H9 (cell line): Measurements from ENCODE around the gene FAM20A. TPM values are rescaled to one million over a fixed set of nuclear protein-coding genes. Genes with fewer than 3 reads are reported as not detected.
A peak's percentile ranks its signal among the peaks of the same experiment; 100 is the strongest.
"Not testable (repeated sequence)": the region's sequence is repeated elsewhere in the genome, so short reads cannot be mapped to it uniquely, and the experiment has no call there.

ENCODE experiments used
- DNase-seq: peaks from one replicate; pipeline ENCODE4 v3.0.0-alpha.2; 2017
- H2AFZ ChIP-seq: one replicate; pipeline ENCODE4 v1.6.1; 2013; ENCODE audit warnings: mild to moderate bottlenecking, low read length, control low read depth, moderate library complexity
- H2AK5ac ChIP-seq: 2 replicates; pipeline ENCODE4 v1.6.1; 2013; ENCODE audit warnings: low read length, control low read depth, mixed read lengths; ENCODE audit not compliant: insufficient read length
- H2BK120ac ChIP-seq: one replicate; pipeline ENCODE4 v1.6.1; 2013; ENCODE audit warnings: low read depth, mild to moderate bottlenecking, low read length, control low read depth, inconsistent platforms; ENCODE audit not compliant: poor library complexity, severe bottlenecking
- H2BK12ac ChIP-seq: 2 replicates; pipeline ENCODE4 v1.6.1; 2013; ENCODE audit warnings: low read length, control low read depth, mixed read lengths, low read depth; ENCODE audit not compliant: insufficient read length
- H2BK15ac ChIP-seq: 2 replicates; pipeline ENCODE4 v1.6.1; 2013; ENCODE audit warnings: low read depth, low read length, control low read depth
- H2BK20ac ChIP-seq: one replicate; pipeline ENCODE4 v1.6.1; 2013; ENCODE audit warnings: low read depth, mild to moderate bottlenecking, low read length, control low read depth, inconsistent platforms; ENCODE audit not compliant: poor library complexity, severe bottlenecking
- H2BK5ac ChIP-seq: 2 replicates; pipeline ENCODE4 v1.6.1; 2013; ENCODE audit warnings: low read length, control low read depth, mixed read lengths; ENCODE audit not compliant: insufficient read length
- H3K14ac ChIP-seq: 2 replicates; pipeline ENCODE4 v1.6.1; 2013; ENCODE audit warnings: low read length, control low read depth; ENCODE audit not compliant: insufficient read depth
- H3K18ac ChIP-seq: 2 replicates; pipeline ENCODE4 v1.6.1; 2013; ENCODE audit warnings: low read depth, mild to moderate bottlenecking, mixed read lengths, low read length, control low read depth; ENCODE audit not compliant: insufficient read length
- H3K23ac ChIP-seq: 2 replicates; pipeline ENCODE4 v1.6.1; 2013; ENCODE audit warnings: low read length, control low read depth, mixed read lengths, low read depth; ENCODE audit not compliant: insufficient read length
- H3K23me2 ChIP-seq: 2 replicates; pipeline ENCODE4 v1.6.1; 2013; ENCODE audit warnings: low read depth, mild to moderate bottlenecking, mixed read lengths, low read length, control low read depth; ENCODE audit not compliant: insufficient read length, poor library complexity, severe bottlenecking
- H3K27ac ChIP-seq: 2 replicates; pipeline ENCODE4 v1.5.1; 2013; ENCODE audit warnings: low read length, control low read depth, mixed read lengths, low read depth; ENCODE audit not compliant: insufficient read length
- H3K27me3 ChIP-seq: 2 replicates; pipeline ENCODE4 v1.6.1; 2013; ENCODE audit warnings: low read length, control low read depth, inconsistent platforms; ENCODE audit not compliant: insufficient read depth
- H3K4ac ChIP-seq: 2 replicates; pipeline ENCODE4 v1.6.1; 2013; ENCODE audit warnings: low read depth, mild to moderate bottlenecking, control low read depth, inconsistent platforms, low read length, moderate library complexity
- H3K4me1 ChIP-seq: 2 replicates; pipeline ENCODE4 v1.6.1; 2013; ENCODE audit warnings: low read length, control low read depth, inconsistent platforms; ENCODE audit not compliant: insufficient read depth
- H3K4me2 ChIP-seq: 2 replicates; pipeline ENCODE4 v1.6.1; 2013; ENCODE audit warnings: low read length, control low read depth, mixed read lengths; ENCODE audit not compliant: insufficient read length, insufficient read depth
- H3K56ac ChIP-seq: 2 replicates; pipeline ENCODE4 v1.6.1; 2013; ENCODE audit warnings: low read depth, mild to moderate bottlenecking, mixed read lengths, low read length, control low read depth; ENCODE audit not compliant: insufficient read length
- H3K79me1 ChIP-seq: 2 replicates; pipeline ENCODE4 v1.6.1; 2013; ENCODE audit warnings: low read depth, mild to moderate bottlenecking, moderate library complexity, low read length, control low read depth, inconsistent platforms; ENCODE audit not compliant: insufficient read depth, poor library complexity, severe bottlenecking
- H3K79me2 ChIP-seq: 2 replicates; pipeline ENCODE4 v1.6.1; 2013; ENCODE audit warnings: low read length, control low read depth, inconsistent platforms; ENCODE audit not compliant: insufficient read depth
- H3K9ac ChIP-seq: 2 replicates; pipeline ENCODE4 v1.6.1; 2013; ENCODE audit warnings: low read length, control low read depth, mixed read lengths; ENCODE audit not compliant: insufficient read length; ENCODE audit errors: extremely low read depth
- H3K9me3 ChIP-seq: one replicate; pipeline ENCODE4 v1.6.1; 2013; ENCODE audit warnings: low read depth, low read length, inconsistent platforms; ENCODE audit not compliant: control insufficient read depth
- H3T11ph ChIP-seq: one replicate; pipeline ENCODE4 v1.6.1; 2013; ENCODE audit warnings: mild to moderate bottlenecking, low read length, control low read depth, inconsistent platforms
- H4K20me1 ChIP-seq: one replicate; pipeline ENCODE4 v1.6.1; 2013; ENCODE audit not compliant: control insufficient read depth, insufficient read length, insufficient read depth
- H4K5ac ChIP-seq: 2 replicates; pipeline ENCODE4 v1.6.1; 2013; ENCODE audit warnings: low read depth, mild to moderate bottlenecking, mixed read lengths, low read length, control low read depth; ENCODE audit not compliant: insufficient read length
- H4K8ac ChIP-seq: replicated peaks from 2 replicates; pipeline ENCODE4 v1.6.1; 2013; ENCODE audit warnings: low read length, control low read depth, mixed read lengths, low read depth; ENCODE audit not compliant: insufficient read length
- H4K91ac ChIP-seq: 2 replicates; pipeline ENCODE4 v1.6.1; 2013; ENCODE audit warnings: low read depth, mild to moderate bottlenecking, moderate library complexity, mixed read lengths, low read length, control low read depth; ENCODE audit not compliant: insufficient read length
- H3K27ac Mint-ChIP-seq, 3 experiments: 2 replicates in 2 of 3; 3 replicates in 1 of 3; pipeline ENCODE4 v1.8.0; 2020 to 2021; ENCODE audit warnings: mixed read lengths in 3 of 3, mild to moderate bottlenecking in 1 of 3, moderate library complexity in 1 of 3
- H3K27me3 Mint-ChIP-seq: 2 replicates; pipeline ENCODE4 v1.8.0; 2021; ENCODE audit warnings: low read depth, mild to moderate bottlenecking, moderate library complexity, mixed read lengths
- H3K36me3 Mint-ChIP-seq, 3 experiments: 2 replicates in 2 of 3; 3 replicates in 1 of 3; pipeline ENCODE4 v1.8.0; 2020 to 2021; ENCODE audit warnings: low read depth in 3 of 3, mixed read lengths in 3 of 3; ENCODE audit not compliant: insufficient read depth in 1 of 3
- H3K4me1 Mint-ChIP-seq, 2 experiments: 2 replicates each; pipeline ENCODE4 v1.8.0; 2020; ENCODE audit warnings: mixed read lengths in 2 of 2
- H3K4me3 Mint-ChIP-seq, 2 experiments: 2 replicates in 1 of 2; 3 replicates in 1 of 2; pipeline ENCODE4 v1.8.0; 2020 to 2021; ENCODE audit warnings: mild to moderate bottlenecking in 2 of 2, mixed read lengths in 2 of 2, moderate library complexity in 1 of 2
- H3K9me3 Mint-ChIP-seq, 2 experiments: 2 replicates in 1 of 2; 3 replicates in 1 of 2; pipeline ENCODE4 v1.8.0; 2020; ENCODE audit warnings: mild to moderate bottlenecking in 2 of 2, mixed read lengths in 2 of 2, moderate library complexity in 1 of 2
- WGBS: extraction: QIAGEN DNeasy Blood & Tissue Kit; methylation state at CpG from one replicate; pipeline ENCODE4 v1.1.7; 2013; ENCODE audit warnings: missing lambda C conversion rate, low lambda C conversion rate, mixed read lengths; ENCODE audit not compliant: insufficient read length; ENCODE audit errors: extremely low coverage; 5-methylcytosine and 5-hydroxymethylcytosine counted together
- total RNA-seq: library from RNA; stranded (reverse); gene quantifications from 2 replicates; pipeline ENCODE4 v1.2.1, GENCODE V29; 2021
- TF ChIP-seq, protein P1 (sequence below): fragments of 200-600 bp; sonication (generic); conservative IDR thresholded peaks from 3 replicates; pipeline ENCODE4 v1.8.0; 2021; ENCODE audit warnings: antibody characterized with exemption, mild to moderate bottlenecking

Gene FAM20A
- total RNA-seq, 1 experiment from 2014 or later = 34.4 TPM

DNA sequence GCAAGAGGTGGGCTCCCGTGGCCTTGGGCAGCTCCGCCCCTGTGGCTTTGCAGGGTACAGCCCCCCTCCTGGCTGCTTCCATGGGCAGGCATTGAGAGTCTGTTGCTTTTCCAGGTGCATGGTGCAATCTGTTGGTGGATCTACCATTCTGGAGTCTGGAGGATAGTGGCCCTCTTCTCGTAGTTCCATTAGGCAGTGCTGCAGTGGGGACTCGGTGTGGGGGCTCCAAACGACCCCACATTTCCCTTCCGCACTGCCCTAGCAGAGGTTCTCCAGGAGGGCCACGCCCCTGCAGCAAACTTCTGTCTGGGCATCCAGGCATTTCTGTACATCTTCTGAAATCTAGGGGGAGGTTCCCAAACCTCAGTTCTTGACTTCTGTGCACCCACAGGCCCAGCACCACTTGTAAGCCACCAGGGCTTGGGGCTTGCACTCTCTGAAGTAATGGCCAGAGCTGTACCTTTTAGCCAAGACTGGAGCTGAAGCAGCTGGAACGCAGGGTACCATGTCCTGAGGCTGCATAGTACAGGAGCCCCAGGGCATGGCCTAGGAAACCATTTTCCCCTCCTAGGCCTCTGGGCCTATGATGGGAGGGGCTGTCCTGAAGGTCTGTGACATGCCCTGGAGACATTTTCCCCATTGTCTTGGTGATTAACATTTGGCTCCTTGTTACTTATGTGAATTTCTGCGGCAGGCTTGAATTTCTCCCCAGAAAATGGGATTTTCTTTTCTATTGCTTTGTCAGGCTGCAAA is 82.9 kb downstream of the FAM20A start:
- Histone ChIP-seq H2BK15ac (no peak overlapping the region), H3K4ac (no peak overlapping the region), H3K18ac (no peak overlapping the region), H2BK12ac (no peak overlapping the region), H3K4me1 (no peaks in the 10 kb centered on the region), H3K23ac (no peak overlapping the region), H3K79me1 (peaks cover 11% of the 10 kb centered on the region), H4K91ac (no peak overlapping the region), H2AK5ac (no peak overlapping the region), H3K79me2 (peaks cover 14% of the 10 kb centered on the region; the same call in 1 of the 2 replicates), H3K9ac (no peak overlapping the region), H2BK20ac (no peak overlapping the region), H3T11ph (no peak overlapping the region), H4K20me1 (no peaks in the 10 kb centered on the region), H3K27me3 (no peaks in the 10 kb centered on the region), H2BK5ac (no peak overlapping the region), H3K56ac (no peak overlapping the region), H3K9me3 (peaks cover 12% of the 10 kb centered on the region), H3K27ac (no peak overlapping the region), H4K8ac (no peak overlapping the region), H4K5ac (no peak overlapping the region), H3K14ac (no peak overlapping the region), H3K23me2 (peaks cover under 1% of the 10 kb centered on the region), H2BK120ac (no peak overlapping the region), H2AFZ (no peak overlapping the region), H3K4me2 (no peak overlapping the region)
- peaks cover 47 to 72% (median 67%) of the 10 kb centered on the region in 3 experiments for H3K36me3 Mint-ChIP-seq
- H3K9me3 Mint-ChIP-seq = peaks cover 16 to 17% of the 10 kb centered on the region in 2 experiments
- no peak overlapping the region for H3K4me3 Mint-ChIP-seq
- peaks cover 21% of the 10 kb centered on the region in 2 experiments for H3K4me1 Mint-ChIP-seq
- peak; percentile 51 for DNase-seq
- H3K27ac Mint-ChIP-seq = no peak overlapping the region; a peak in 1 of 7 replicates
- TF ChIP-seq, protein P1, sequence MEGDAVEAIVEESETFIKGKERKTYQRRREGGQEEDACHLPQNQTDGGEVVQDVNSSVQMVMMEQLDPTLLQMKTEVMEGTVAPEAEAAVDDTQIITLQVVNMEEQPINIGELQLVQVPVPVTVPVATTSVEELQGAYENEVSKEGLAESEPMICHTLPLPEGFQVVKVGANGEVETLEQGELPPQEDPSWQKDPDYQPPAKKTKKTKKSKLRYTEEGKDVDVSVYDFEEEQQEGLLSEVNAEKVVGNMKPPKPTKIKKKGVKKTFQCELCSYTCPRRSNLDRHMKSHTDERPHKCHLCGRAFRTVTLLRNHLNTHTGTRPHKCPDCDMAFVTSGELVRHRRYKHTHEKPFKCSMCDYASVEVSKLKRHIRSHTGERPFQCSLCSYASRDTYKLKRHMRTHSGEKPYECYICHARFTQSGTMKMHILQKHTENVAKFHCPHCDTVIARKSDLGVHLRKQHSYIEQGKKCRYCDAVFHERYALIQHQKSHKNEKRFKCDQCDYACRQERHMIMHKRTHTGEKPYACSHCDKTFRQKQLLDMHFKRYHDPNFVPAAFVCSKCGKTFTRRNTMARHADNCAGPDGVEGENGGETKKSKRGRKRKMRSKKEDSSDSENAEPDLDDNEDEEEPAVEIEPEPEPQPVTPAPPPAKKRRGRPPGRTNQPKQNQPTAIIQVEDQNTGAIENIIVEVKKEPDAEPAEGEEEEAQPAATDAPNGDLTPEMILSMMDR = no peak
- no CpG with 5 or more reads among the region's 9 CpGs for WGBS
- 0 out of 2 replicates have a peak, but pooled peaks cover 2% of the 10 kb centered on the region for H3K27me3 Mint-ChIP-seq

DNA sequence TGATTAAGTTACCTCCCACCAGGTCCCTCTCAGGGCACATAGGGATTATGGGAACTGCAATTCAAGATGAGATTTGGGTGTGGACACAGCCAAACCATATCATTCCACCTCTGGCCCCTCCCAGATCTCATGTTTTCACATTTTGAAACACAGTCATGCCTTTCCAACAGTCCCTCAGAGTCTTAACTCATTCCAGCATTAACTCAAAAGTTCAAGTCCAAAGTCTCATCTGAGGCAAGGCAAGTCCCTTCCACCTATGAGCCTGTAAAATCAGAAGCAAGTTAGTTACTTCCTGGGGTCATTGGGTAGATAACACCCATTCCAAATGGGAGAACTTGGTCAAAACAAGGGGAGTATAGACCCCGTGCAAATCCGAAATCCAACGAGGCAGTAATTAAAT is 83.6 kb downstream of the FAM20A start:
- Mint-ChIP-seq H3K9me3 (peaks cover 16 to 17% of the 10 kb centered on the region in 2 experiments), H3K4me1 (peaks cover 21 to 22% of the 10 kb centered on the region in 2 experiments), H3K36me3 (peaks cover 44 to 66% (median 64%) of the 10 kb centered on the region in 3 experiments)
- not testable (repeated sequence) for H3K27me3 Mint-ChIP-seq, H2AK5ac ChIP-seq, H4K91ac ChIP-seq, H3K23ac ChIP-seq, H4K8ac ChIP-seq, H2BK120ac ChIP-seq, H3K56ac ChIP-seq, H3K4me1 ChIP-seq, H2BK5ac ChIP-seq, H3K23me2 ChIP-seq, H3K27me3 ChIP-seq, H4K20me1 ChIP-seq, H3K4ac ChIP-seq, H3K9ac ChIP-seq, H2BK20ac ChIP-seq, DNase-seq, H3K27ac Mint-ChIP-seq, H2BK15ac ChIP-seq, H3K4me3 Mint-ChIP-seq, H3K18ac ChIP-seq, H2BK12ac ChIP-seq, H2AFZ ChIP-seq, H3K27ac ChIP-seq, H4K5ac ChIP-seq, H3T11ph ChIP-seq, H3K4me2 ChIP-seq, H3K14ac ChIP-seq
- Histone ChIP-seq H3K9me3 (peaks cover 12% of the 10 kb centered on the region), H3K79me1 (peaks cover 11% of the 10 kb centered on the region), H3K79me2 (peaks cover 18% of the 10 kb centered on the region; the same call in 1 of the 2 replicates)
- no CpG with 5 or more reads among the region's 3 CpGs for WGBS
